HepG2 (cell line): ENCODE results near the gene PITPNM2. TPM values are rescaled to one million over a fixed set of nuclear protein-coding genes. Genes with fewer than 3 reads are reported as not detected.
A peak's percentile ranks its signal among the peaks of the same experiment; 100 is the strongest.

Source experiments
- ATAC-seq: fragments of 200-7000 bp; cut with Tn5 transposase; 3 replicates; pipeline ENCODE4 v1.9.1; 2020; ENCODE audit warnings: mild to moderate bottlenecking, moderate library complexity
- BruUV-seq: library from RNA; stranded (reverse); fragments of 400-500 nt; replicated peaks from 2 replicates; lab custom pipeline; 2021; lab: Mats Ljungman, UMichigan
- CTCF ChIA-PET: fragments of 300-600 bp; formaldehyde crosslinking; extraction: SDS; loops from one replicate; lab custom pipeline; 2021; ENCODE audit warnings: low total read pairs, inconsistent platforms, low intra/inter-chr PET ratio; lab: Yijun Ruan, JAX
- POLR2A ChIA-PET: fragments of 350-600 bp; sonication (Branson Sonifier 250); formaldehyde crosslinking; loops from one replicate; lab custom pipeline; 2020; ENCODE audit warnings: antibody characterized with exemption, inconsistent platforms; lab: Yijun Ruan, JAX
- DNase-seq: peaks from one replicate; pipeline ENCODE4 v3.0.0-alpha.2; 2015; ENCODE audit warnings: low spot score
- FAIRE-seq: peaks from 3 replicates; lab custom pipeline; 2011; peaks lifted over from hg19 to GRCh38; lab: Jason Lieb, UNC
- H2AFZ ChIP-seq: one replicate; pipeline ENCODE4 v1.6.1; 2011; ENCODE audit warnings: low read length, inconsistent platforms
- H3K27ac ChIP-seq: fragments of 300-600 bp; 3 replicates; pipeline ENCODE4 v1.8.0; 2011; ENCODE audit warnings: mixed run types, mild to moderate bottlenecking, mixed read lengths, low read length, inconsistent platforms; ENCODE audit not compliant: insufficient read depth; ENCODE audit errors: extremely low read length
- H3K27me3 ChIP-seq, 2 experiments: fragments of 200-600 bp in 1 of 2; 2 replicates in 1 of 2; 3 replicates in 1 of 2; pipeline versions ENCODE4 v1.6.0 to v1.8.0; 2011; ENCODE audit warnings: low read length in 2 of 2, mild to moderate bottlenecking in 2 of 2, moderate library complexity in 2 of 2, inconsistent platforms in 1 of 2; ENCODE audit not compliant: insufficient read depth in 2 of 2, control insufficient read depth in 1 of 2
- H3K36me3 ChIP-seq, 2 experiments: fragments of 200-600 bp in 1 of 2; replicated peaks in 1 of 2; 2 replicates in 1 of 2; 3 replicates in 1 of 2; pipeline versions ENCODE4 v1.5.1 to v1.8.0; 2011; ENCODE audit warnings: low read length in 2 of 2, inconsistent platforms in 1 of 2; ENCODE audit not compliant: insufficient read depth in 2 of 2, control insufficient read depth in 1 of 2
- H3K4me1 ChIP-seq: 2 replicates; pipeline ENCODE4 v1.5.1; 2012; ENCODE audit warnings: low read length, inconsistent platforms; ENCODE audit not compliant: insufficient read depth
- H3K4me2 ChIP-seq: 2 replicates; pipeline ENCODE4 v1.6.0; 2011; ENCODE audit warnings: low read depth, low read length, inconsistent platforms
- H3K4me3 ChIP-seq, 3 experiments: fragments of 200-600 bp in 1 of 3; sonication (generic), shearing (Covaris generic) in 1 of 3; replicated peaks in 1 of 3; 2 replicates each; pipeline ENCODE4 v1.5.1; 2011 to 2016; ENCODE audit warnings: low read length in 3 of 3, inconsistent platforms in 2 of 3, low read depth in 2 of 3, mild to moderate bottlenecking in 2 of 3, control low read depth in 1 of 3, mixed read lengths in 1 of 3; ENCODE audit not compliant: insufficient read depth in 1 of 3
- H3K79me2 ChIP-seq: one replicate; pipeline ENCODE4 v1.6.1; 2011; ENCODE audit warnings: low read length, inconsistent platforms; ENCODE audit not compliant: insufficient read depth
- H3K9ac ChIP-seq: 2 replicates; pipeline ENCODE4 v1.6.0; 2011; ENCODE audit warnings: mild to moderate bottlenecking, low read depth, low read length, inconsistent platforms; ENCODE audit not compliant: insufficient read depth
- H3K9me3 ChIP-seq: 2 replicates; pipeline ENCODE4 v1.5.1; 2012; ENCODE audit warnings: mild to moderate bottlenecking, low read length
- H4K20me1 ChIP-seq: 2 replicates; pipeline ENCODE4 v1.6.0; 2011; ENCODE audit warnings: inconsistent platforms, mild to moderate bottlenecking, low read length, moderate library complexity; ENCODE audit not compliant: insufficient read depth
- CCAR2 ChIP-seq: fragments of 200-400 bp; formaldehyde crosslinking; optimal IDR thresholded peaks from 2 replicates; pipeline ENCODE3; 2018; ENCODE audit warnings: low read depth, mild to moderate bottlenecking, low read length, moderate library complexity
- GFI1 ChIP-seq: sonication (generic); formaldehyde crosslinking; IDR thresholded peaks from 2 replicates; pipeline ENCODE4 v1.5.0; 2020; ENCODE audit warnings: missing genetic modification reagents, mild to moderate bottlenecking, borderline replicate concordance
- GZF1 ChIP-seq: sonication (generic); formaldehyde crosslinking; IDR thresholded peaks from 2 replicates; pipeline ENCODE4 v1.5.1; 2020; ENCODE audit warnings: mild to moderate bottlenecking, missing genetic modification reagents
- MAFF ChIP-seq: IDR thresholded peaks from 2 replicates; pipeline ENCODE4 v1.6.1; 2011; ENCODE audit warnings: low read depth, low read length, improper control_type of control experiment
- MAFG ChIP-seq: sonication (generic); formaldehyde crosslinking; IDR thresholded peaks from 2 replicates; pipeline ENCODE4 v1.5.1; 2020; ENCODE audit warnings: mild to moderate bottlenecking, missing genetic modification reagents
- NFKB2 ChIP-seq: sonication (generic); formaldehyde crosslinking; IDR thresholded peaks from 2 replicates; pipeline ENCODE4 v1.4.0; 2020; ENCODE audit warnings: missing genetic modification reagents, borderline replicate concordance
- SAP130 ChIP-seq: IDR thresholded peaks from 2 replicates; pipeline ENCODE4 v1.6.1; 2016; ENCODE audit warnings: low read depth
- SOX13 ChIP-seq, 3 experiments: fragments of 450-650 bp in 1 of 3; sonication (generic) in 1 of 3; formaldehyde crosslinking in 1 of 3; IDR thresholded peaks in 2 of 3; conservative IDR thresholded peaks in 1 of 3; 2 replicates each; pipeline versions ENCODE4 v1.5.0 to v1.6.1; 2016 to 2020; ENCODE audit warnings: antibody characterized with exemption in 1 of 3, mild to moderate bottlenecking in 1 of 3, missing compliant biosample characterization in 1 of 3, missing genetic modification reagents in 1 of 3, moderate library complexity in 1 of 3
- ZFP82 ChIP-seq: sonication (generic); formaldehyde crosslinking; IDR thresholded peaks from 2 replicates; pipeline ENCODE4 v1.5.1; 2020; ENCODE audit warnings: mild to moderate bottlenecking, missing genetic modification reagents, borderline replicate concordance
- ZNF264 ChIP-seq: sonication (generic); formaldehyde crosslinking; IDR thresholded peaks from 2 replicates; pipeline ENCODE4 v1.4.0; 2020; ENCODE audit warnings: missing genetic modification reagents
- WGBS: methylation state at CpG from one replicate; pipeline ENCODE4 v1.1.6; 2017; ENCODE audit warnings: low lambda C conversion rate; 5-methylcytosine and 5-hydroxymethylcytosine counted together
- in situ Hi-C: cut with HindIII; loops from 2 replicates; pipeline ENCODE4 v1.10.0; 2017; ENCODE audit warnings: low pct_unique_long_range_greater_than_20kb; ENCODE audit not compliant: extremely low pct_ligation_motif_present
- intact Hi-C: fragments of 100-400 bp; cut with micrococcal nuclease; formaldehyde crosslinking; loops from one replicate; pipeline ENCODE4 v1.10.0; 2022; ENCODE audit not compliant: unreplicated experiment
- polyA plus RNA-seq, 8 experiments: library from polyadenylated mRNA; depleted of rRNA in 3 of 8; stranded (reverse) in 7 of 8; unstranded in 1 of 8; fragments of >200 nt; fragmentation: Illumina TruSeq in 4 of 8; extraction: Trizol in 4 of 8; gene quantifications; 2 replicates each; pipeline versions ENCODE4 v1.2.1 to v1.2.3, GENCODE V29; 2011 to 2016; ENCODE audit warnings: low read depth in 4 of 8, missing spikeins in 1 of 8, mixed read lengths in 1 of 8; ENCODE audit not compliant: insufficient read depth in 1 of 8
- total RNA-seq, 5 experiments: library from RNA; depleted of rRNA; stranded (reverse); fragments of >200 nt; fragmentation: Illumina TruSeq; extraction: Trizol; gene quantifications; 2 replicates each; pipeline ENCODE4 v1.2.3, GENCODE V29; 2016; ENCODE audit warnings: low read depth in 1 of 5
- TF ChIP-seq, protein P1 (sequence below): sonication (generic); formaldehyde crosslinking; IDR thresholded peaks from 2 replicates; pipeline ENCODE4 v1.8.0; 2022; ENCODE audit warnings: missing genetic modification reagents, mild to moderate bottlenecking, inconsistent platforms, borderline replicate concordance
- TF ChIP-seq, protein P2 (sequence below): IDR thresholded peaks from 2 replicates; pipeline ENCODE4 v1.6.1; 2012; ENCODE audit warnings: low read length, improper control_type of control experiment

PITPNM2 gene
- total and polyA plus RNA-seq, 2 of the 13 experiments (the other 11 are each of a cell fraction or from before 2014, with no cell fraction given), result 4.2 to 5.3 TPM

DNA sequence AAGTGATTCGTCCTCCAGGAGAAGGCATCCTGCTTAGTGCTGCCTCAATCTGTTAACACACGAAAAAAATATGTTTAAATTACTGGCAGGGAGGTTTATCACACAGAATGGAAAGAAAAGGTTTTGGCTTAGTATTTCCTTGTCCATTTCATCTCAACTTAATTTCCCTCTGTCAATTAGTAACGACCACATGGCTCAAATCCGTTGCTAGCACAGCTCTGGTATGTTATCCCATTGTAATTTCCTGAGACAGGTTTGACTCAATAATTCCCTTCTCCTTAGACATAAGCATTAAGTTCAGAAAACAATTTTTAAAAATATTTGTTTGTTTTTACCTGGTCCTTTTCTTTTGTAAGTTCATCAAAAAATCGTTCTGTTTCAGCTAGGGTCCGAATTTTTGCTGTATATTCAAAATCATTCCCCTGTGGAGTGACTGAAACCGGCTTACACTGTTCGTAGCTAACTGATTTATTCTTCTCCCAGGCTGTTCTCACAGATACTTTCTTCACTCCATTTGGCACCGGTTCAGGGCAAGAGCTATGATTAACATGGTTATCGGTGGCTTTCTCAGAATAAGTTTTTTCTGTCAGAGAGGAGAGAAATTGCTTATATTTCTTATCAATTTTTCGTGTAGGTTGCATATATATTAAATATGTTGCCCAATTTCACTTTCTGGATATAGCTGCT lies 10.1 kb upstream of the PITPNM2 start (continued):
- no peak for TF ChIP-seq SOX13 (IDR thresholded peaks at IDR 0.05)
- no peak for TF ChIP-seq SOX13 (CRISPR knock-in tag; conservative IDR thresholded peaks at IDR 0.05 in 1 of 2, IDR thresholded peaks at IDR 0.05 in 1 of 2)
- no peak for TF ChIP-seq NFKB2
- TF ChIP-seq SAP130 (CRISPR knock-in tag), result no peak
- no peak for TF ChIP-seq GZF1 (CRISPR knock-in tag)

DNA sequence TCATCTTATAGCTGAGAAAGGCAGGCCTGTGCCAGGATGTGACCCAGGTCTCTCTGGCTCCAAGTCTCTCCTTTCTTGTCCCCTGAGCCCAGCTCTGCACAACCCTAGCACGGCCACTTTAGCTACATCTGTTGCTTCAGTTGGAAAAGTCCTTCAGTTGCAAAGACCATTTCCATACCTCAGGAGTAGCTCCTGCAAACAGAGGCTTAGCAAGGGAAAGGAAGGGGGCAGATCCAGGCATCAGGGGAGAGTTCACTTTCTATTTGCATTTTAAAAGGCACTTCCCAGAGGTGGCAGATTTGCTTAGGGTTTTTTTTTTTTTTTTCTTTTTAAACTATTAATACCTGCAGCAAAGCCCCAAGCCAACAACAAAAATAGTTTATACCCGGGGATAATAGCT lies 3.0 kb upstream of the PITPNM2 start:
- peaks cover 47% of the 10 kb centered on the region for H3K4me1 ChIP-seq
- H3K4me2 ChIP-seq, result no peak overlapping the region
- WGBS, result 65% methylated on average over 2 of the region's 2 CpGs
- POLR2A ChIA-PET, result interaction anchor here (1.6 kb wide), 2 partner anchors 12 to 78 kb away, joined by 3 to 5 read pairs; no protein-coding TSS in a partner anchor
- ATAC-seq (no peak), DNase-seq (no peak), FAIRE-seq (no peak)
- TF ChIP-seq CCAR2 (no peak), ZFP82 (CRISPR knock-in tag) (no peak), MAFG (CRISPR knock-in tag) (no peak), MAFF (no peak), ZNF264 (CRISPR knock-in tag) (no peak), GFI1 (CRISPR knock-in tag) (no peak)
- TF ChIP-seq, protein P1, sequence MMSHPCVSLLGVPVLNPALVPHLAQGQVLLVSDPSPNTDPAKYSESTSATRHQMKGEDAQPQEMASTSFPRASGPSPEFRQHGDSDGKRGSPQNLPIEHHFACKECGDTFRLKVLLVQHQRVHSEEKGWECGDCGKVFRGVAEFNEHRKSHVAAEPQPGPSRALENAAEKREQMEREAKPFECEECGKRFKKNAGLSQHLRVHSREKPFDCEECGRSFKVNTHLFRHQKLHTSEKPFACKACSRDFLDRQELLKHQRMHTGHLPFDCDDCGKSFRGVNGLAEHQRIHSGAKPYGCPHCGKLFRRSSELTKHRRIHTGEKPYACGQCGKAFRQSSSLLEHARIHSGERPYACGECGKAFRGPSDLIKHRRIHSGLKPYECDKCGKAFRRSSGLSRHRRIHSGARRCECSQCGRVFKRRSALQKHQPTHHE (CRISPR knock-in tag), result no peak
- TF ChIP-seq, protein P2, sequence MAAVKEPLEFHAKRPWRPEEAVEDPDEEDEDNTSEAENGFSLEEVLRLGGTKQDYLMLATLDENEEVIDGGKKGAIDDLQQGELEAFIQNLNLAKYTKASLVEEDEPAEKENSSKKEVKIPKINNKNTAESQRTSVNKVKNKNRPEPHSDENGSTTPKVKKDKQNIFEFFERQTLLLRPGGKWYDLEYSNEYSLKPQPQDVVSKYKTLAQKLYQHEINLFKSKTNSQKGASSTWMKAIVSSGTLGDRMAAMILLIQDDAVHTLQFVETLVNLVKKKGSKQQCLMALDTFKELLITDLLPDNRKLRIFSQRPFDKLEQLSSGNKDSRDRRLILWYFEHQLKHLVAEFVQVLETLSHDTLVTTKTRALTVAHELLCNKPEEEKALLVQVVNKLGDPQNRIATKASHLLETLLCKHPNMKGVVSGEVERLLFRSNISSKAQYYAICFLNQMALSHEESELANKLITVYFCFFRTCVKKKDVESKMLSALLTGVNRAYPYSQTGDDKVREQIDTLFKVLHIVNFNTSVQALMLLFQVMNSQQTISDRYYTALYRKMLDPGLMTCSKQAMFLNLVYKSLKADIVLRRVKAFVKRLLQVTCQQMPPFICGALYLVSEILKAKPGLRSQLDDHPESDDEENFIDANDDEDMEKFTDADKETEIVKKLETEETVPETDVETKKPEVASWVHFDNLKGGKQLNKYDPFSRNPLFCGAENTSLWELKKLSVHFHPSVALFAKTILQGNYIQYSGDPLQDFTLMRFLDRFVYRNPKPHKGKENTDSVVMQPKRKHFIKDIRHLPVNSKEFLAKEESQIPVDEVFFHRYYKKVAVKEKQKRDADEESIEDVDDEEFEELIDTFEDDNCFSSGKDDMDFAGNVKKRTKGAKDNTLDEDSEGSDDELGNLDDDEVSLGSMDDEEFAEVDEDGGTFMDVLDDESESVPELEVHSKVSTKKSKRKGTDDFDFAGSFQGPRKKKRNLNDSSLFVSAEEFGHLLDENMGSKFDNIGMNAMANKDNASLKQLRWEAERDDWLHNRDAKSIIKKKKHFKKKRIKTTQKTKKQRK, result no peak
- BruUV-seq, result no TSS peak
- H3K9me3 ChIP-seq, result no peaks in the 10 kb centered on the region
- no peaks in the 10 kb centered on the region for H4K20me1 ChIP-seq
- CTCF ChIA-PET, result interaction anchor here (0.6 kb wide), 1 partner anchor 68 kb away, joined by 3 read pairs; no protein-coding TSS in a partner anchor
- H2AFZ ChIP-seq, result no peak overlapping the region
- H3K9ac ChIP-seq, result no peak overlapping the region
- intact Hi-C loops, result loop anchor here (5.0 kb wide), 1 partner anchor 112 kb away; no protein-coding TSS in a partner anchor
- peaks cover 0 to 10% of the 10 kb centered on the region in 2 experiments; a peak in 1 of 5 replicates for H3K36me3 ChIP-seq
- H3K27ac ChIP-seq, result peak overlapping the region; percentile 30
- in situ Hi-C loops, result no loop called here
- H3K79me2 ChIP-seq, result peaks cover 12% of the 10 kb centered on the region
- H3K27me3 ChIP-seq, result no peaks in the 10 kb centered on the region
- no peak overlapping the region for H3K4me3 ChIP-seq
